SK-N-SH (cell line): ENCODE measurements around the gene ANKEF1.

Source experiments
- EP300 ChIP-seq, 2 experiments: IDR thresholded peaks; 2 replicates each; pipeline versions ENCODE4 v1.4.0 to v1.6.1; 2012; ENCODE audit warnings: borderline replicate concordance in 1 of 2, low read depth in 1 of 2, low read length in 1 of 2
- EZH2phosphoT487 ChIP-seq: fragments of 200-600 bp; sonication (generic); IDR thresholded peaks from 2 replicates; pipeline ENCODE4 v1.6.1; 2017; ENCODE audit warnings: low read depth, mixed run types, mild to moderate bottlenecking, antibody characterized with exemption, moderate library complexity, borderline replicate concordance
- FOXJ3 ChIP-seq: sonication (generic); formaldehyde crosslinking; IDR thresholded peaks from 2 replicates; pipeline ENCODE4 v1.5.1; 2020; ENCODE audit warnings: mild to moderate bottlenecking, missing genetic modification reagents
- NRF1 ChIP-seq: IDR thresholded peaks from 2 replicates; pipeline ENCODE4 v1.6.1; 2012; ENCODE audit warnings: low read depth, mild to moderate bottlenecking, low read length
- POLR2AphosphoS5 ChIP-seq: IDR thresholded peaks from 2 replicates; pipeline ENCODE4 v1.6.1; 2012; ENCODE audit warnings: low read depth, low read length
- RXRA ChIP-seq: IDR thresholded peaks from 2 replicates; pipeline ENCODE4 v1.4.0; 2012; ENCODE audit warnings: low read depth, mild to moderate bottlenecking, borderline replicate concordance
- YY1 ChIP-seq: IDR thresholded peaks from 2 replicates; pipeline ENCODE4 v1.4.0; 2012; ENCODE audit warnings: low read depth, mild to moderate bottlenecking
- TF ChIP-seq, protein P1 (sequence below): fragments of 200-600 bp; sonication (generic); IDR thresholded peaks from 2 replicates; pipeline ENCODE4 v1.6.1; 2017; ENCODE audit warnings: antibody characterized with exemption, mild to moderate bottlenecking, moderate library complexity
- TF ChIP-seq, protein P2 (sequence below): IDR thresholded peaks from 2 replicates; pipeline ENCODE4 v1.6.1; 2012; ENCODE audit warnings: mild to moderate bottlenecking, low read depth, low read length, moderate library complexity
- TF ChIP-seq, protein P3 (sequence below): fragments of 150-350 bp; IDR thresholded peaks from 2 replicates; pipeline ENCODE4 v1.6.1; 2017; ENCODE audit warnings: antibody characterized with exemption, low read length, low read depth, borderline replicate concordance

- TF ChIP-seq, protein P1, sequence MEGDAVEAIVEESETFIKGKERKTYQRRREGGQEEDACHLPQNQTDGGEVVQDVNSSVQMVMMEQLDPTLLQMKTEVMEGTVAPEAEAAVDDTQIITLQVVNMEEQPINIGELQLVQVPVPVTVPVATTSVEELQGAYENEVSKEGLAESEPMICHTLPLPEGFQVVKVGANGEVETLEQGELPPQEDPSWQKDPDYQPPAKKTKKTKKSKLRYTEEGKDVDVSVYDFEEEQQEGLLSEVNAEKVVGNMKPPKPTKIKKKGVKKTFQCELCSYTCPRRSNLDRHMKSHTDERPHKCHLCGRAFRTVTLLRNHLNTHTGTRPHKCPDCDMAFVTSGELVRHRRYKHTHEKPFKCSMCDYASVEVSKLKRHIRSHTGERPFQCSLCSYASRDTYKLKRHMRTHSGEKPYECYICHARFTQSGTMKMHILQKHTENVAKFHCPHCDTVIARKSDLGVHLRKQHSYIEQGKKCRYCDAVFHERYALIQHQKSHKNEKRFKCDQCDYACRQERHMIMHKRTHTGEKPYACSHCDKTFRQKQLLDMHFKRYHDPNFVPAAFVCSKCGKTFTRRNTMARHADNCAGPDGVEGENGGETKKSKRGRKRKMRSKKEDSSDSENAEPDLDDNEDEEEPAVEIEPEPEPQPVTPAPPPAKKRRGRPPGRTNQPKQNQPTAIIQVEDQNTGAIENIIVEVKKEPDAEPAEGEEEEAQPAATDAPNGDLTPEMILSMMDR, result no peak
- no peak for TF ChIP-seq EZH2phosphoT487
- no peak for TF ChIP-seq NRF1
- TF ChIP-seq, protein P2, sequence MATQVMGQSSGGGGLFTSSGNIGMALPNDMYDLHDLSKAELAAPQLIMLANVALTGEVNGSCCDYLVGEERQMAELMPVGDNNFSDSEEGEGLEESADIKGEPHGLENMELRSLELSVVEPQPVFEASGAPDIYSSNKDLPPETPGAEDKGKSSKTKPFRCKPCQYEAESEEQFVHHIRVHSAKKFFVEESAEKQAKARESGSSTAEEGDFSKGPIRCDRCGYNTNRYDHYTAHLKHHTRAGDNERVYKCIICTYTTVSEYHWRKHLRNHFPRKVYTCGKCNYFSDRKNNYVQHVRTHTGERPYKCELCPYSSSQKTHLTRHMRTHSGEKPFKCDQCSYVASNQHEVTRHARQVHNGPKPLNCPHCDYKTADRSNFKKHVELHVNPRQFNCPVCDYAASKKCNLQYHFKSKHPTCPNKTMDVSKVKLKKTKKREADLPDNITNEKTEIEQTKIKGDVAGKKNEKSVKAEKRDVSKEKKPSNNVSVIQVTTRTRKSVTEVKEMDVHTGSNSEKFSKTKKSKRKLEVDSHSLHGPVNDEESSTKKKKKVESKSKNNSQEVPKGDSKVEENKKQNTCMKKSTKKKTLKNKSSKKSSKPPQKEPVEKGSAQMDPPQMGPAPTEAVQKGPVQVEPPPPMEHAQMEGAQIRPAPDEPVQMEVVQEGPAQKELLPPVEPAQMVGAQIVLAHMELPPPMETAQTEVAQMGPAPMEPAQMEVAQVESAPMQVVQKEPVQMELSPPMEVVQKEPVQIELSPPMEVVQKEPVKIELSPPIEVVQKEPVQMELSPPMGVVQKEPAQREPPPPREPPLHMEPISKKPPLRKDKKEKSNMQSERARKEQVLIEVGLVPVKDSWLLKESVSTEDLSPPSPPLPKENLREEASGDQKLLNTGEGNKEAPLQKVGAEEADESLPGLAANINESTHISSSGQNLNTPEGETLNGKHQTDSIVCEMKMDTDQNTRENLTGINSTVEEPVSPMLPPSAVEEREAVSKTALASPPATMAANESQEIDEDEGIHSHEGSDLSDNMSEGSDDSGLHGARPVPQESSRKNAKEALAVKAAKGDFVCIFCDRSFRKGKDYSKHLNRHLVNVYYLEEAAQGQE, result no peak
- no peak for TF ChIP-seq EP300 (IDR thresholded peaks at IDR 0.05; ENCODE audit: borderline replicate concordance in 1 of 2, low read depth in 1 of 2, low read length in 1 of 2)
- TF ChIP-seq POLR2AphosphoS5, result no peak
- TF ChIP-seq FOXJ3 (CRISPR knock-in tag), result no peak
- no peak for TF ChIP-seq YY1
- TF ChIP-seq RXRA, result no peak
- TF ChIP-seq, protein P3, sequence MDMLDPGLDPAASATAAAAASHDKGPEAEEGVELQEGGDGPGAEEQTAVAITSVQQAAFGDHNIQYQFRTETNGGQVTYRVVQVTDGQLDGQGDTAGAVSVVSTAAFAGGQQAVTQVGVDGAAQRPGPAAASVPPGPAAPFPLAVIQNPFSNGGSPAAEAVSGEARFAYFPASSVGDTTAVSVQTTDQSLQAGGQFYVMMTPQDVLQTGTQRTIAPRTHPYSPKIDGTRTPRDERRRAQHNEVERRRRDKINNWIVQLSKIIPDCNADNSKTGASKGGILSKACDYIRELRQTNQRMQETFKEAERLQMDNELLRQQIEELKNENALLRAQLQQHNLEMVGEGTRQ, result no peak
Measured at GRCh38 chr20:9989066-9989724, 45.6 kb upstream of the ANKEF1 start.
